ENCODE results near the gene H1-8.

DNA sequence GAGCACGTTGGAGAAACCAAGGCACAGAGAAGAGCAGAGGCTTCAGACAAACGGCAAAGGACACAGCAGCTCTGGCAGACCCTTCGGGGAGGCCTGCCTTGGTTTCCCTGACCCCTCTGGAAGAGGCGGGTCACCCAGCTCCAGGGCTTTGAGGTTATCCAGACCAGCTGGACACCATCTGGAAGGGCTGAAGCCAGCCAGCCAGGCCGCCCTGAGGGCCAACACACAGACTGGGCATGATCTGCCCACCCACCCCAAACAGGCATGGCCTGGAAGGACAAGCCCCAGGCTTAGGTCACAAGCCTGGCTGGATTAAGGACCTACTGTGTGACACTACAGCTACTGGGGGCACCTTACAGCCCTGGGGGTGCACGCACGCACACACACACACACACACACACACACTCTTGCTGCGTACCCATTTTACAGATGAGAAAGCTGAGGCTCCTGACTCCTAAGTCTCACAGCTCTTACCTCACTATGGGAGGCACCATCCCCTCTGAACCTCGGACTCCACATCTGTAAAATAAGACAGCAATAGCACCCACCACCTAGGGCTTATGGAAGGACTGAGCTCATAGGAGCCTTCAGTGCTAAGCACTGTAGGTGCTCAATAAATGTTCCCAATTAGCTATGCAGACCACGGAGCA, 52.7 kb downstream of the H1-8 start:
- TF ChIP-seq, protein P1, sequence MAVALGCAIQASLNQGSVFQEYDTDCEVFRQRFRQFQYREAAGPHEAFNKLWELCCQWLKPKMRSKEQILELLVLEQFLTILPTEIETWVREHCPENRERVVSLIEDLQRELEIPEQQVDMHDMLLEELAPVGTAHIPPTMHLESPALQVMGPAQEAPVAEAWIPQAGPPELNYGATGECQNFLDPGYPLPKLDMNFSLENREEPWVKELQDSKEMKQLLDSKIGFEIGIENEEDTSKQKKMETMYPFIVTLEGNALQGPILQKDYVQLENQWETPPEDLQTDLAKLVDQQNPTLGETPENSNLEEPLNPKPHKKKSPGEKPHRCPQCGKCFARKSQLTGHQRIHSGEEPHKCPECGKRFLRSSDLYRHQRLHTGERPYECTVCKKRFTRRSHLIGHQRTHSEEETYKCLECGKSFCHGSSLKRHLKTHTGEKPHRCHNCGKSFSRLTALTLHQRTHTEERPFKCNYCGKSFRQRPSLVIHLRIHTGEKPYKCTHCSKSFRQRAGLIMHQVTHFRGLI (CRISPR knock-in tag; IDR thresholded peaks at IDR 0.05), result no peak
- TF ChIP-seq SMAD3 (CRISPR knock-in tag; conservative IDR thresholded peaks at IDR 0.05), result no peak
- no peak for TF ChIP-seq NR2C1 (IDR thresholded peaks at IDR 0.05)
- no peak for TF ChIP-seq NR2C1 (tag; IDR thresholded peaks at IDR 0.05)
- no peak for TF ChIP-seq ZNF274 (IDR thresholded peaks at IDR 0.05; ENCODE audit: borderline replicate concordance, low read depth, low read length)
- TF ChIP-seq, protein P2, sequence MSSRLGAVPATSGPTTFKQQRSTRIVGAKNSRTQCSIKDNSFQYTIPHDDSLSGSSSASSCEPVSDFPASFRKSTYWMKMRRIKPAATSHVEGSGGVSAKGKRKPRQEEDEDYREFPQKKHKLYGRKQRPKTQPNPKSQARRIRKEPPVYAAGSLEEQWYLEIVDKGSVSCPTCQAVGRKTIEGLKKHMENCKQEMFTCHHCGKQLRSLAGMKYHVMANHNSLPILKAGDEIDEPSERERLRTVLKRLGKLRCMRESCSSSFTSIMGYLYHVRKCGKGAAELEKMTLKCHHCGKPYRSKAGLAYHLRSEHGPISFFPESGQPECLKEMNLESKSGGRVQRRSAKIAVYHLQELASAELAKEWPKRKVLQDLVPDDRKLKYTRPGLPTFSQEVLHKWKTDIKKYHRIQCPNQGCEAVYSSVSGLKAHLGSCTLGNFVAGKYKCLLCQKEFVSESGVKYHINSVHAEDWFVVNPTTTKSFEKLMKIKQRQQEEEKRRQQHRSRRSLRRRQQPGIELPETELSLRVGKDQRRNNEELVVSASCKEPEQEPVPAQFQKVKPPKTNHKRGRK (tag; IDR thresholded peaks at IDR 0.05), result no peak
- TF ChIP-seq POLR3A (IDR thresholded peaks at IDR 0.05; ENCODE audit: borderline replicate concordance, extremely low read depth, insufficient read depth, insufficient read length), result no peak
- TF ChIP-seq, protein P3, sequence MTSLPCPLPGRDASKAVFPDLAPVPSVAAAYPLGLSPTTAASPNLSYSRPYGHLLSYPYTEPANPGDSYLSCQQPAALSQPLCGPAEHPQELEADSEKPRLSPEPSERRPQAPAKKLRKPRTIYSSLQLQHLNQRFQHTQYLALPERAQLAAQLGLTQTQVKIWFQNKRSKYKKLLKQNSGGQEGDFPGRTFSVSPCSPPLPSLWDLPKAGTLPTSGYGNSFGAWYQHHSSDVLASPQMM (CRISPR knock-in tag; IDR thresholded peaks at IDR 0.05), result no peak
- TF ChIP-seq RFX5 (IDR thresholded peaks at IDR 0.05; ENCODE audit: low read depth, low read length), result no peak
- TF ChIP-seq, protein P4, sequence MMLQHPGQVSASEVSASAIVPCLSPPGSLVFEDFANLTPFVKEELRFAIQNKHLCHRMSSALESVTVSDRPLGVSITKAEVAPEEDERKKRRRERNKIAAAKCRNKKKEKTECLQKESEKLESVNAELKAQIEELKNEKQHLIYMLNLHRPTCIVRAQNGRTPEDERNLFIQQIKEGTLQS (IDR thresholded peaks at IDR 0.05), result no peak
- TF ChIP-seq, protein P4 (CRISPR knock-in tag; conservative IDR thresholded peaks at IDR 0.05), result no peak
- TF ChIP-seq HDAC6 (IDR thresholded peaks at IDR 0.05; ENCODE audit: low read depth, low read length), result no peak
